ENCODE measurements around the gene SNX27.
"Not testable (repeated sequence)": the region's sequence is repeated elsewhere in the genome, so short reads cannot be mapped to it uniquely, and the experiment has no call there.

The SNX27 gene

DNA sequence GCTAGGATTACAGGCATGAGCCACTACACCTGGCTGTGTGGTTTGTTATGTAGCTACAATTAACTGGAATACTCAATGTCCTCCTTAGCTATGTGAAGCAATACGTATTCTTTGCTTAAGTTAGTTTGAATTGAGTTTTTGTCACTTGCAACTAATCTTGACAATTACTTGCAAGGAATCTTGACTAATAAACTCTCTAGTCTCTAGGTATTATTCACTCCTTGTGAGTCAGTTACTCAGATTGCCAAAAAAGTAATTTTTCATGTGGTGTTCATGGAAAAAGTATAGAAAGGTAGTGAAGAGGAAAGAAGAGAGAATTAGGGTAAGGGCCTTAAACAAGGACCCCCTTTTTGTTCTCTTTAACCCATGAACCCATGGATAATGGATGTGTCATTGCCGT lies 7.6 kb upstream of the SNX27 start:
- no peak for DNase-seq

DNA sequence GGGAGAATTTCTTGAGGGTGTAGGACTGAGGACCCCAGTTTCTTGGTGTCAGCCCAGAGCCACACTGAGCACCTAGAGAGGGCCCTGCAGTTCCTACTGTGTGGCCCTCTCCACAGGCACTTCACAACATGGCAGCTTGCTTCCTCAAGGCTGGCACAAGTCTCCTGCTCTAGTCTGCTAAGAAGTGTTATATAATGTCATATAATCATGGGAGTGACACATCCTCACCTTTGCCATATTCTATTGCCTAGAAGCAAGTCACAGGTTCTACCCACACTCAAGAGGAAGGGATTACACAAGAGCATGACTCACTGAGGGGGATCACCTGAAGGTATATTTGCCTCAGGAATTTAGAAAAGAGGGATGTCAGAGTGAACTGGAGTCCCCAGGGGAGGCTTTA lies 5.5 kb upstream of the SNX27 start:
- DNase-seq: no peak

DNA sequence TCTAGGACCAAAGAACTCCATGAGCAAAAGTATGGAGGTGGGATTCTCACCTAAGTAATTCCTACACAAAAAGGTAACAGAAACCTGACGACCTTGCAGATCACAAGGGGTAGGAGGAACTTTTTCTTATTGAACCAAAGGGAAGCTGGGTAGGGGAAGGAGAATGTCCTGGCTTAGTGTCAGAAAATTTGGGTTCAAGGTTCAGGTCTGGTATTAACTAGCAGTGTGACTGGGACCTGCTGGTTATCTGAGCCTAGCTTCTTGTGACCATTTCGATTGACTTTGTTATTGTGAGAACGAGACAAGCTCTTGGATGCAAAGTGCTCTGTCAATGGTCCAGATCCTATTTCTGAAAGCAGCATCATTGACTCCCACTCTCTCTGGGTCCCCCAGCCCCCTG lies 5.0 kb upstream of the SNX27 start:
- no peak for DNase-seq

DNA sequence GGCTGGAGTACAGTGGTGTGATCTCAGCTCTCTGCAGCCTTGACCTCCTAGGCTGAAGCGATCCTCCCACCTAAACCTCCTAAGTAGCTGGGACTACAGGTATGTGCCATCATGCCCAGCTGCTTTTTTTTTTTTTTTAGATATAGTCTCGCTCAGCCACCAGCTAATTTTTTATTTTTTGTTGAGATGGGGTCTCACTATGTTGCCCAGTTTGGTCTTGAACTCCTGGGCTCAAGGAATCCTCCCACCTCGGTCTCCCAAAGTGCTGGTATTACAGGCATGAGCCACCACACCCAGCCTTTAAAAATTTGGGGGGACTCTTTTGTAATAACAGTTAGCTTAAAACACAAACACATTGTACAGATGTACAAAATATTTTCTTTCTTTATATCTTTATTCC lies 1.7 kb upstream of the SNX27 start:
- no peak for DNase-seq

DNA sequence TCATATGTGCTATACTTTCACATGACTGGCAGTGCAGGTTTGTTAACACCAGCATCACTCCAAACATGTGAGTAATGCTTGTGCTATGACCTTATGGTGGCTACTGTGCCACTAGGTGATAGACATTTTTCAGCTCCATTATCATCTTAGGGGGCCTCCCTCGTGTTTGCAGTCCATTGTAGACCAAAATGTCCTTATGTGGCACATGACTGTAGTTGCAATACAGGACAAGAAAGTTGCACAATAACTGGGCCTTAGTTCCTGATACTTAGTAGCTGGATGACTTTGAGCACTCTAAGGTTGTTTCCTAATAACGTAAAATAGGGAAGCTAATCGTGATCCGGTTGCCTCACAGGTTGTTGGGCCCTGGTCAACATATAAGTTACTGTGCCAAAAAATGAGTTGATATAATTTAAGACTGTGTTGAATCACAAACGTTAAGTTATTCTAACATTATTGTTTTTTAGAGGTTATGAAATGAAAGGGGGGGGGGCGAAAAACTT lies 511 bp upstream of the SNX27 start:
- no peak for DNase-seq

DNA sequence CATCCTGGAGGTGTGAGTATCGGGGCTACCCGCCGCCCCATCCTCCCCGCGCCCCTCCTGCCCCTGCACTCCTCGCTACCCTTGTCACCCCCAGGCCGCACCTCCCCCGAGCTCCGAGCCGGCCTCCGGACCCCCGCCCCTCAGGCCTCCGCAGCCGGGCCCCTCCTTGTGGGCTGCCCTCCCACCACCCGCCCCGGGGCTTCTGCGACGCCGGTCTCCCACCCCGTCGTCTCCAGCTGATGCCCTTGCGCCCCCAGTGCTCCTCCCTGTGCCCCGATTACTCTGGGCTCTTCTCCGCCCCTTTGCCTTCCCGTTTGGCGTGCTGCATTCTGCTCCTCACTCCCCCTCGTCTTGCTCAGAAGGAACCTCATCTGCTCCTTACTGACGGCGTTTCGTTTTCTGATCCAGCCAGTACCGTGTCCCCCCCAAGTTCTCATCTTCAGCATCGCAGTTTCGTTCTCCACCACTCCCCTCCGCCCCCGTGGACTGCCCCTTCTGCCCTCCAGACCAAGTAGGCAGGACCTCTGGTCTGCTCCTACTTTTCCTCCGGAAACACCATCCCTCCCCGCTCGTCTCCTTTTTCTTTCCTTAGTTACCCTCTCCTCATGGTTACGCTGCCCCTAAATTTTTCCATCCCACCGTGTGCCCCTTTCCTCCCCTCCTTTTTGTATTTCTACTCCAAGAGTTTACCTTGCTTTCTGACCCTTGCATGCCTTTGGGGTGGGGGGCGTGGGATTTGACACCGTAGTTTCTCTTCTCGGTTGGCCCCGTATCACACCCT lies 841 bp downstream of the SNX27 start:
- DNase-seq: no peak

DNA sequence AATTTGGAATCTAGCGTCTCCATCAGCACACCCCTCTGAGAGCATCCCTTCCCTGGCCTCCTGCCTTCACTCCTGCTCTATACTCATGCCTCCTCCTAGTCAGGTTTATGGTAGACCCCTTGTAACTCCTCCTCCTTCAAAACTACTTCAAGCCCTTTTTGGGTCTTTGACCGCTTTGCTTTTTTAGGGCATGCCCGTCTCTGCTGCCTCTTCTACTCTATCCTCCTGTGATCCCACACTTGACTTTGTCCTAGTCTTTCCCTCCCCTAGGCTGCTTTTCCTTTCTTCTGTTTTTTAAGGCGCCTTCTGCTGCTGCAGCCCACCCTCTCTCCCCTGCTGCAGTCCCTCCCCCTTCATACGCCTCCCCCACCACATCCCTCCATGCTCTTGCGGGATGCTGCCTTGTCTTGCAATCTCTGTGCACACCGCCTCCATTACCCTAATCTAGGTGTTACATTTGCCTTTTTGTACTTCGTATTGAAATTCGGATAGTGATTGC lies 1.5 kb downstream of the SNX27 start:
- DNase-seq: no peak

DNA sequence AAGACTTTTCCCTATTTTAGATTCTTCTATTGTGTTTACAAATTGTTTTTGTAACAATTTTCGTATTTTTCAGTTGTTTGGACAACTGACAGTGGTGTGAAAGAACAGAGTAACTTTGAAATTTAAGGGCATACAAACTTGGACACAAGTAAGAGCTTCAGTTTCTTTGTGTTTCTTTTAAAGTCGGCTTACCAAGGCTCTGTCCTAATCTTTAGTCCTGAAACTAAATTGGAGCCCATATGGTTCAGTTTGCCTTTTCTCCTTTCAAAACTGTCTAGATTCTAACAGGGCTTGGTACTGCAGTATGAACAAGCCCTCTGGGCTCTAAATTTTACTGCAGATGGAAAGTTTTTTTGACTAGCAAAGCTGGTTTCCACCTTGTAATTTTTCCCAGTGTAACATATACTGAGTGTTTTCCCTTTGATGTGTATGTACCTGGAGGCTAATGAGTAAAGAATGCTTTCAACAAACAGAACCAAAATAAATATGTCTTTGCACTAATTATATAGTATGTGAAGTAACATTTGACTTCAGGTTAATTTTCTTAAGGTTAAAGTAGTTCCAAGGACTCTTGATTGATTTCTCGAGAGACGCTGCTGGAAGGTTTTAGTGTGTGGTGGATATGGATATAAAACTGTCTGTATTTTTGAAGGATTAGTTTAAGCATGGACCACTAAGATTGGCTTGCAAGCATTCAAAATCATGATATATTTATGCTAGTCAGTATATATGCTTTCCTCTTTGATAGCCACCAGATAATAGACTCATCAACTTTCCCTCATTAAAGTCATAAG lies 4.1 kb downstream of the SNX27 start:
- DNase-seq: no peak

DNA sequence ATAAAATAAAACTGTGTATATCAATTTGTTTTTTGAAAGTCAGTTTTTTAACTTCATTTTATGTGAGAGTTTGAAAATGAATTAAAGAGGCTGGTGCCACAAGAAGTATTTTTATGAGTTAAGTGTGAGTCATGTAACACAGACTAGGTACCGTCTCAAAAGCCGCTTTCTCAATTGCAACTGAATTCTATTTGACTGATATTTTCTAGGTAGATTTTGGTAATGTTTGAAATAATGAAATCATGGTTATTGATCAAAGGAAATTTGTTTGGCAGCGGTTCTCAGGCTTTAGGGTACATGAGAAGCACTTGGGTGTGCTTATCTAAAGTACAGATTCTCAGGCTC lies 4.6 kb downstream of the SNX27 start:
- DNase-seq: no peak

DNA sequence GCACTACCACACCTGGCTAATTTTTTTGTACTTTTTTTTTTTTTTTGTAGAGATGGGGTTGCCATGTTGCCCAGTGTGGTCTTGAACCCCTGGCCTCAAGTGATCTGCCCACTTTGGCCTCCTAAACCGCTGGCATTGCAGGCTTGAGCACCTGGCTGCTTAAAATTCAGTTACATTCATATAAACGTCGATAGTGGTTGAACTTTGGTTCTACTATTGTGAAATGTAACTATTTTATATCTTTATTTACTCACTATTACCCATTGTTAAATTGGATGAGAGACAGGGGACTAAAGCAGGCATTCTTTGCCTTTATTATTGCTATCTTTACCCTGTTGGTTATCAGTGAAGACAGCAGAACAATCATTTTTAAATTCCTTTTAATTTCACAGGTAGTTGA lies 6.2 kb downstream of the SNX27 start:
- DNase-seq: no peak

DNA sequence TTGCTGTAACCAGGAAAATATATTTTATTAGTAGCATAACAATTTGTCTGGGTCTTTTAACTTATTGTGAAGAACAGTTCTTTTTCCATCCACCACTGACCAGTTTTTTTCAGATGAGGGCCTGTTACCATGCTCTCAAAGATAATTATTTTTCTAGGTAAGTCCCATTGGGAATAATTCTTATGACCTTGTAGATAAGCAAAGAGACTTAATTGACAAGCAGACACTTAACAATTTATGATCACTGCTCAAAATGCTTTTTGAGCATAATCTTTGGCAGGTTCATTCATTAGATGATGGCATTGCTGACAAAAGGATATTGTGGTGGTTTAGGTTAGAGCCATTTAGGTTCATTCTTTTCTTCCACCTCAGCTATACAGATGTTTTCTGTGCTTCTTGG lies 6.6 kb downstream of the SNX27 start:
- no peak for DNase-seq

DNA sequence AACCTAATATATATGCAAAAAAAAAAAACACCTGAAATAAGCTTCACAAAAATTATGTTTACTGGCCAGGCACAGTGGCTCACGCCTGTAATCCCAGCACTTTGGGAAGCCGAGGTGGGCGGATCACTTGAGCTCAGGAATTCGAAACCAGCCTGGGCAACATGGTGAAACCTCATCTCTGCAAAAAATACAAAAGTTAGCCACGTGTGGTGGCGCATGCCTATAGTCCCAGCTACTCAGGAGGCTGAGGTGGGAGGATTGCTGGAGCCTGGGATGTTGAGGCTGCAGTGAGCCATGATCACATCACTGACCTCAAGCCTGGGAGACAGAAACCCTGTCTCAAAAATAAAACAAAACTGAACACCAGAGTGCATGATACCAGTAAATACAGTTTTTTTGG lies 7.1 kb downstream of the SNX27 start:
- not testable (repeated sequence) for DNase-seq

DNA sequence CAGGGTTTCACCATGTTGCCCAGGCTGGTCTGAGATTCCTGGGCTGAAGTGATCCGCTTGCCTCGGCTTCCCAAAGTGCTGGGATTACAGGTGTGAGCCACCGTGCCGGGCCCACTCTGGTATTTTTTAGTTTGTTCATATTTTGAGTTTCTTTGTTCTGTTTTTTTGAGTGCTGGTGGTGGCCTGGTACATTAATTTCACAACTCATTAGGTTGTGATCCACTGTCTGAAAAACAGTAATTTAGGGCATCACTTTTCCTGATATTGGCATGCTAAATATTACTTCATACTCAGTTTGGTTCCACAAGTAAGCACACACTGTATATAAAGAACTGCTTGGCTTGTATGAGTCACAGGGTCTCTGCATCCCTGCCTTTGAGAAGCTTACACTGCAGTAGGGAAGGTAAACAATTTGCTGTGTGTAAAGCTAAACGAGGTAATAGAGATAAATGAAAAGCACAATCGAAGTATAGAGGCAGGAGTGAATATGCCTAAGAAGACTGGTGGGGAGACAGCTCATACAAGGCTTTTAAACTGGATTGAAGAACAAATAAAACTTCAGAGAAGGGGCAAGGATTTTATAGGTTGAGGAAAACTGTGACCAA lies 7.7 kb downstream of the SNX27 start:
- DNase-seq: no peak

DNA sequence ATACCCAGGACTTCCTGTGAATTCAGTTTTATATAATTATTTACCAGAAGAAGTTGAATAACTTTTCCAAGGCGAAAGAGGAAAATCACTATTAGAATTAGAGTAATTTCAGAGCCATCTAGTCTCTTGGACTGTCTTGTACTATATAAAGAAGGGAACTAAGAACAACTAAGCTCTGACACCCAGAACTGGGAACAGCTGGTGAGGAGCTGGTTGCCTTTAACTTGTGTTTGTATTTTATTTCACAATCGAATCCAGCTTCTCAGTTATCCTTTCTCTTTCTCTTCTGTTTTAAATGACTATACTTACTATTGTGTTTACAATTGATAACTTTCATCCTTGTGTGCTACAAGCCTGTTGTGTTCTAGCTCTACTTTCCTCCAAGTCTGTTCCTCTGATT lies 8.4 kb downstream of the SNX27 start:
- DNase-seq: no peak

DNA sequence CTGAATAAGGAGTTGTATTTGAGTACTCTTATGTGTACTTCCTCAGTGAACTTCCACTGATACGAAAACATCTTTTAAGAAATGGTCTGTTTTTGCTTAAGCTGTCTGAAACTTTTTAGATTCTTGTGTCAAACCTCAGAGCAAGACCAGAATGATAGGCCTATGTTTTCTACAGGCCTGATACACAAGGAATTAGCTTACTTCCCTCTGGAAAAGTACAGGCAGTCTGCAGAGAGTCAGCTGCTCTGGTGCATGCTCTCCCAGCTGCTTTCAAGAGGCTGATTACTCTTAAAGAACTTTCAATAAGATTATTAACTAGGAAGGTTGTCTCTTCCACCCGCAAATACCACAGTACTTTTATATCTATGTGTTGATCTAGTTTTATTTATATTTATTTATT lies 9.5 kb downstream of the SNX27 start:
- DNase-seq: no peak

DNA sequence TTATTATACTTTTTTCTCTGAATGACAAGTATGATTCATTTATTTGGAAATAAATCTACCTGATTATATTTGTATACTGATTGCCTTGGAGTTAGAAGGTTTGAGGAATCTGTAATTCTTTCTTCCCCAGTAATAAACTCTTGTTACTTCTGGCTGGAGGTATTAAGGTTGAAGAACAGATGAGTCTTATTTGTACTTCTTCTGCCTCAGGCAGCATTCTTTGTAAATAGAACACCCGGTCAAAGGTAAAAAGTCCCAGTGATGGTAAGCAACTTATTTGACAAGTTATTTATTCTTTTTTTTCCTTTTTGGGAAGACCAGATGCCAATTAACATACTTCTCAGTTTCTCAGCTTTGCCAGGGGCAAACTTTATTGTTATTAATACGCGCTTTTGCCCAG lies 12.9 kb downstream of the SNX27 start:
- DNase-seq: no peak

DNA sequence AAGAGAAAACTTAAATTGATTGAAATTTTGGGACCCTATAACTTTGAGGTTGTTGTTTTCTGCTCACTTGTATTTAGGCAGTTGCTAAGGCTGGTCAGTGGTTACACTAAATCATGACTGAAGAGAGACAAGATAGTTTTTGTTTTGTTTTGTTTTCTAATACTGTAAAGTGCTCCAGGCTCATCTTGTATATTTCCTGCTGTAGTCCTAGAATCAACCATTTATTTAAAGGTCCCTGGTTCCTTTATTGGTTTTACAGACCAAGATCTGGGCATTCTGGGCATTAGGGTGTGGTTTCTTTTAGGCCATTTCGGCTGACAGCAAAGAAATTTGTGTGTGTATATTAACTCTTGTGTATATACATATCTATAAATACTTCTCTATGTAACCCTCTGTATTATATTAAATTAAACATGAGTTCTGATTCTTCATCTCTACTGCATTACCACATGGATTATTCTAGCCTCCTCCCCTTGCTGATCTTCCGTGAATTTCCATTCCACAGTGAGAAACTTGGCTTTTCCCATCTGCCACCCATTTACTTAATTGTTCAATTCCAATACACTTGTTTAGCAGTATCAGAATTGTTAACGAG lies 15.0 kb downstream of the SNX27 start:
- DNase-seq: no peak

DNA sequence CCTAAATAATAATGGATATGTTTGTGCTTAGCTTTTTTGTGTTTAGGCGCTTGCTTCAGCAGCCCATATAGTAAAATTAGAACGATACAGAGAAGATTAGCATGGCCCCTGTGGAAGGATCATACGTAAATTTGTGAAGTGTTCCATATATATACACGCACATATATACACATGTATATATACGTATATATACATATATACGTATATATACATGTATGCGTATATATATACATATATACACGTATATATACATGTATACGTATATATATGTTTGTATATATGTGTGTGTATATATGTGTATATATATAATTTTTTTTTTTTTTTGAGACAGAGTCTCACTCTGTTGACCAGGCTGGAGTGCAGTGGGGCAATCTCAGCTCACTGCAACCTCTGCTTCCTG lies 17.4 kb downstream of the SNX27 start:
- DNase-seq: no peak

DNA sequence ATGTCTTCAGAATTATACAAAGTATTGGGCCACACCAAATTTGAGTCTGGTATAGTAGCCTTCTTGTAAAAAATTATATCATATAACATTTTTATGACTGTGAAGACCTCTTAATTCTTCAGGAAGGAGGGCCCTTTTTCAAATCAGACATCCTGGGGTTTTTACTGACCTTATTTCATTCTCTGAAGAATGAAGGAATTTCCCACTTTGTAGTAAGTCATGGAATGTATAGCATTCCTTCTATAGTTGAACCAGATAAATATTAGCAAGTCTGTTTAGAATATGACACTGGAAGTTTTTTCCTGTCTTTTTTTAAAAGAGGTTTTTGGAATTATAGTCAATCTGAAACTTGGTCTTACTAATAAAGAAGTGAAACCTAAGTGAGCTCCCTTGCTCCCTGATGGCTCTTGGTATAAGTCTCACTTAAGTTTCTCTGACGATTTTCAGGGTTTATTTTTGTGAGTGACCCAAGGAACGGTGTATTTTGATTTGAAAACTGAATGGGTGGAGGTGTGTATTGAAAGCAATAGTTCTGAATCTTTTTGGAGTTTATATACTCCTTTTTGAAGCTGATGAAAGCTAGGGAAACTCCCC lies 23.7 kb downstream of the SNX27 start:
- DNase-seq: no peak

DNA sequence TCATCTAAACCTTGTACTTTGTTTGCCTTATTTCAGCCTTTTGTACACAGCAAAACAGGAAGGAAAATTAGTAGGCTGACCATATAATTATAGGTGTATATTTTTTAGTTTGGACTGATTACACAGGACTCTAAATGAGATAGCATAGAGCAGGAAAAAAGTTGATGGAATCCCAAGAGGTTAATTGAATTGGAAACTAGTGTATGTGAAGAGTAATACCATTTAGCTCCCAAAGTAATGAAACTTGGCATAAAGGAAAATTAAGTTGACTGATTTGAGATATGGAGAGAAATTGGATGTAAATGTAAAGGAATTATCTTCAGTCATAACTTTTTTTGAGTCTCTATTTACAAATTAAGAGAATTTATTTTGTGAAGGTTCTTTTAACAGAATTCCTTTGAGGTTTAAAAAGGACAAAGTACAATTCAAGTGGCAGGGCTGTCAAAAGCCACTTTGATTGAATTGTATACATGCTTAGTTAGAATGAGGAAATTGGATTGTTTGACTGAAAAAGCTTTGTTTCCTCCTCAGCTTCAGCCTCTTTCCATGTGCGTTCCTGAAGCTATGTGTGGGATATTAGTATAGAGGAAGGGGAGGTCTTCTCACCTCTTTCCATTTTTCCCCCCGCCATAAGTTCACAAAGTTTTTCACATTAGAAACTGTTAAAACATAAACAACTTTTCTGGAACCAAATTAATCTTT lies 26.4 kb downstream of the SNX27 start:
- no peak for DNase-seq

DNA sequence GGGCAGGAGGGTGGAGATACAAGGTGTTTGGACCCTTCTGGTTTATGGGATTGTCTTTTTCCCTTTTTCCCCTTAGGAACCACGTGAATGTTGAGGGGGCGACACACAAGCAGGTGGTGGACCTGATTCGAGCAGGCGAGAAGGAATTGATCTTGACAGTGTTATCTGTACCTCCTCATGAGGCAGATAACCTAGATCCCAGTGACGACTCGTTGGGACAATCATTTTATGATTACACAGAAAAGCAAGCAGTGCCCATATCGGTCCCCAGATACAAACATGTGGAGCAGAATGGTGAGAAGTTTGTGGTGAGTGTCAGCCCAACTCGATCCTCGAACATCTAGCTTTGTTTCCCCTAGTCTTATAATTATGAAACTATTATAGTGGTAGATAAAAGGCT lies 27.0 kb downstream of the SNX27 start:
- DNase-seq: no peak

DNA sequence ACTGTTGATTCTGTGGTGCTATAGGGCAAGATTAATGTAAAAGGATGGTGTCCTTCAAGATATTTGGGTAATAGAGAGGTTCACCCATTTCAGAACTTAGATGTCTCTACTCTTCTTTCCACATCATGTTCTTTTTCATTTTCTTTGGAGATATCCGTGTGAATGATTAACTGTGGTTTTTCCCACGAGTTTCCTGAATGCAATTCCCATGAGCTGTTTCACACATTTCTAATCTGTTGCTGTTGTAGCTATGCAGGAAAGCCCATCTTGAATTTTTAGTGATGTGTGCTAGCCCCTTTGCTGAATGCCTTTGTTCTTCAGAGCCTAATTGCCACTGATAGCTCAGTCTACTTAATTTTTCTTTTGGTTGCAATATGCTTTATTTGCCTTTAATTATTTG lies 27.6 kb downstream of the SNX27 start:
- DNase-seq: no peak

DNA sequence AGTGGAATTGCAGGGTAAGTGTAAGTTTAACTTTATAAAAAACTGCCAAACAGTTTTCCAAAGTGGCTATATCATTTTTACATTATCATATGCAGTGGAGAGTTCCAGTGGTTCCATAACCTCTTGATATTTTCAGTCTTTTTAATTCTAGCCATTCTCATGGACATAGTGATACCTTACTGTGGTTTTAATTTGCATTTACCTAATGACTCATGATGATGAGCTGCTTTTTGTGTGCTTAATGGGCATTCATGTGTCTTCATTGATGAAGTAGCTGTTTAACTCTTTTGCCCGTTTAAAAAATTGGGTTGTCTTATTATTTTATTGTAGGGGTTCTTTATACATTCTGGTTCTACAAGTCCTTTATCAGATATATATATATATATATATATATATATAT lies 29.4 kb downstream of the SNX27 start:
- DNase-seq: no peak

All from NCI-H774 (cell line).